Smooth muscle cell (in vitro differentiated cells): Measurements from ENCODE around the gene MAD1L1. TPM values are rescaled to one million over a fixed set of nuclear protein-coding genes. Genes with fewer than 3 reads are reported as not detected.

Source experiments
- DNase-seq: peaks from one replicate; lab custom pipeline; 2025; ENCODE audit not compliant: unreplicated experiment; lab: John Stamatoyannopoulos, UW
- H2AFZ ChIP-seq: fragments of 200-600 bp; sonication (generic); 2 replicates; pipeline ENCODE4 v1.6.0; 2016; ENCODE audit warnings: antibody characterized with exemption, low read depth, mild to moderate bottlenecking
- H3F3A ChIP-seq: fragments of 200-600 bp; sonication (generic); 2 replicates; pipeline ENCODE4 v1.6.0; 2017; ENCODE audit warnings: antibody characterized with exemption, low read depth
- H3K27ac ChIP-seq: fragments of 200-600 bp; sonication (generic); 2 replicates; pipeline ENCODE4 v1.5.1; 2016; ENCODE audit warnings: low read depth, mild to moderate bottlenecking
- H3K27me3 ChIP-seq: fragments of 200-600 bp; sonication (generic); 2 replicates; pipeline ENCODE4 v1.6.1; 2016; ENCODE audit warnings: low read depth, mild to moderate bottlenecking
- H3K36me3 ChIP-seq: fragments of 200-600 bp; sonication (generic); 2 replicates; pipeline ENCODE4 v1.5.1; 2016; ENCODE audit warnings: low read depth
- H3K4me1 ChIP-seq: fragments of 200-600 bp; sonication (generic); 2 replicates; pipeline ENCODE4 v1.5.1; 2016; ENCODE audit warnings: low read depth
- H3K4me2 ChIP-seq: fragments of 200-600 bp; sonication (generic); 2 replicates; pipeline ENCODE4 v1.6.0; 2016; ENCODE audit warnings: mild to moderate bottlenecking
- H3K4me3 ChIP-seq: fragments of 200-600 bp; sonication (generic); 2 replicates; pipeline ENCODE4 v1.5.1; 2016; ENCODE audit warnings: mild to moderate bottlenecking
- H3K79me2 ChIP-seq: fragments of 200-600 bp; sonication (generic); 2 replicates; pipeline ENCODE4 v1.6.0; 2016; ENCODE audit warnings: low read depth, mild to moderate bottlenecking
- H3K9ac ChIP-seq: fragments of 200-600 bp; sonication (generic); 2 replicates; pipeline ENCODE4 v1.6.0; 2016; ENCODE audit warnings: low read depth
- H3K9me3 ChIP-seq: fragments of 200-600 bp; sonication (generic); replicated peaks from 2 replicates; pipeline ENCODE4 v1.5.1; 2016; ENCODE audit warnings: low read depth
- H4K20me1 ChIP-seq: fragments of 200-600 bp; sonication (generic); 2 replicates; pipeline ENCODE4 v1.6.0; 2016; ENCODE audit warnings: low read depth
- CTCF ChIP-seq: fragments of 200-600 bp; sonication (generic); IDR thresholded peaks from 2 replicates; pipeline ENCODE4 v1.5.1; 2017; ENCODE audit warnings: borderline replicate concordance, mild to moderate bottlenecking, antibody characterized with exemption; ENCODE audit not compliant: insufficient read depth, poor library complexity, severe bottlenecking
- WGBS: methylation state at CpG from one replicate; pipeline ENCODE4 v1.1.7; 2016; ENCODE audit warnings: low lambda C conversion rate; 5-methylcytosine and 5-hydroxymethylcytosine counted together
- polyA plus RNA-seq: library from polyadenylated mRNA; unstranded; fragments of >200 nt; fragmentation: Nextera tagmentation; extraction: Ambion mirVana; gene quantifications from 2 replicates; pipeline ENCODE4 v1.2.1, GENCODE V29; 2016
- total RNA-seq: library from RNA; depleted of rRNA; stranded (reverse); fragments of >200 nt; gene quantifications from 2 replicates; pipeline ENCODE4 v1.2.3, GENCODE V29; 2014

The MAD1L1 gene
- total and polyA plus RNA-seq, 2 experiments from 2014 or later = 33.4 to 60.7 TPM

- no peak for TF ChIP-seq CTCF
- Histone ChIP-seq H3K9me3 (peaks cover 7% of the 10 kb centered on the region), H2AFZ (no peak overlapping the region), H3K4me3 (no peak overlapping the region), H4K20me1 (no peaks in the 10 kb centered on the region), H3K27ac (no peak overlapping the region), H3K79me2 (no peaks in the 10 kb centered on the region), H3K4me1 (no peaks in the 10 kb centered on the region), H3K4me2 (no peak overlapping the region), H3F3A (no peaks in the 10 kb centered on the region), H3K27me3 (no peaks in the 10 kb centered on the region), H3K36me3 (no peaks in the 10 kb centered on the region), H3K9ac (no peak overlapping the region)
- no peak for DNase-seq
- WGBS = 80% methylated on average over 3 of the region's 3 CpGs
Measured at GRCh38 chr7:1798191-1798590, 434.6 kb downstream of the MAD1L1 start.

GRCh38 chr7:1794888-1795542 lies 437.7 kb downstream of the MAD1L1 start:
- Histone ChIP-seq H3K27ac (no peak overlapping the region), H3K4me3 (no peak overlapping the region), H3F3A (no peaks in the 10 kb centered on the region), H3K9ac (no peak overlapping the region), H3K36me3 (no peaks in the 10 kb centered on the region), H3K27me3 (no peaks in the 10 kb centered on the region), H3K79me2 (no peaks in the 10 kb centered on the region), H4K20me1 (no peaks in the 10 kb centered on the region), H3K4me1 (no peaks in the 10 kb centered on the region), H3K9me3 (peaks cover 7% of the 10 kb centered on the region), H2AFZ (no peak overlapping the region), H3K4me2 (no peak overlapping the region)
- 13% methylated on average over 1 of the region's 1 CpG for whole genome bisulfite sequencing
- no peak for DNase-seq
- TF ChIP-seq CTCF = no peak

- Histone ChIP-seq H3K4me2 (no peak overlapping the region), H3K9ac (no peak overlapping the region), H4K20me1 (no peaks in the 10 kb centered on the region), H3K36me3 (no peaks in the 10 kb centered on the region), H3K4me1 (no peaks in the 10 kb centered on the region), H3K79me2 (no peaks in the 10 kb centered on the region), H3F3A (no peaks in the 10 kb centered on the region), H3K27me3 (no peaks in the 10 kb centered on the region), H2AFZ (no peak overlapping the region), H3K27ac (no peak overlapping the region), H3K9me3 (no peaks in the 10 kb centered on the region), H3K4me3 (no peak overlapping the region)
- TF ChIP-seq CTCF = no peak
- 92% methylated on average over 18 of the region's 18 CpGs for WGBS
- DNase-seq = no peak
Measured at GRCh38 chr7:1787681-1788235, 445.0 kb downstream of the MAD1L1 start.

GRCh38 chr7:1787241-1787640 lies 445.5 kb downstream of the MAD1L1 start:
- no peaks in the 10 kb centered on the region for H3K79me2 ChIP-seq
- no peak overlapping the region for H3K4me3 ChIP-seq
- H3K36me3 ChIP-seq = no peaks in the 10 kb centered on the region
- no peaks in the 10 kb centered on the region for H3K9me3 ChIP-seq
- H3K4me2 ChIP-seq = no peak overlapping the region
- no peaks in the 10 kb centered on the region for H3F3A ChIP-seq
- H3K4me1 ChIP-seq = no peaks in the 10 kb centered on the region
- no peak overlapping the region for H3K27ac ChIP-seq
- TF ChIP-seq CTCF = no peak
- WGBS = 86% methylated on average over 9 of the region's 9 CpGs
- no peak overlapping the region for H3K9ac ChIP-seq
- DNase-seq = no peak
- no peaks in the 10 kb centered on the region for H4K20me1 ChIP-seq
- no peaks in the 10 kb centered on the region for H3K27me3 ChIP-seq
- H2AFZ ChIP-seq = no peak overlapping the region
